GM12874 (cell line): Measurements from ENCODE around the gene PEF1.

Experiments used
- CTCF ChIP-seq: IDR thresholded peaks from 2 replicates; pipeline ENCODE4 v1.5.1; 2011; ENCODE audit warnings: low read depth, mild to moderate bottlenecking, control low read depth, low read length, moderate library complexity; ENCODE audit not compliant: insufficient read depth

Gene PEF1

GRCh38 chr1:31678681-31679080 lies 34.0 kb upstream of the PEF1 start:
- no peak for TF ChIP-seq CTCF

GRCh38 chr1:31677949-31678348 lies 33.3 kb upstream of the PEF1 start:
- TF ChIP-seq CTCF = no peak

GRCh38 chr1:31677401-31677800 lies 32.7 kb upstream of the PEF1 start:
- TF ChIP-seq CTCF = no peak

- no peak for TF ChIP-seq CTCF
Observed at GRCh38 chr1:31675756-31676155, 31.1 kb upstream of the PEF1 start.

- no peak for TF ChIP-seq CTCF
Observed at GRCh38 chr1:31675161-31675560, 30.5 kb upstream of the PEF1 start.

GRCh38 chr1:31674626-31675025 lies 29.9 kb upstream of the PEF1 start:
- no peak for TF ChIP-seq CTCF

GRCh38 chr1:31673433-31673832 lies 28.8 kb upstream of the PEF1 start:
- TF ChIP-seq CTCF = no peak

- no peak for TF ChIP-seq CTCF
Observed at GRCh38 chr1:31672986-31673385, 28.3 kb upstream of the PEF1 start.
